Esophagus mucosa (tissue), 1 donor: ENCODE measurements around the gene ROR1. TPM values are rescaled to one million over a fixed set of nuclear protein-coding genes. Genes with fewer than 3 reads are reported as not detected.

Experiments used
- ATAC-seq: fragments of 200-7000 bp; cut with Tn5 transposase; one replicate; pipeline ENCODE4 v1.9.1; 2020
- total RNA-seq: library from RNA; stranded (reverse); gene quantifications from one replicate; pipeline ENCODE4 v1.2.4, GENCODE V29; 2023
- donor health status: DM: yes; HTN: yes; CAD: no.

Gene ROR1
- 4.4 TPM for total RNA-seq

- peak; percentile 96 for ATAC-seq
These were observed at the start of gene ROR1 for GRCh38 chr1:63773815-63774616. Gene ROR1 (plus strand): TSS chr1:63774017.

GRCh38 chr1:63724375-63724899 is 49.4 kb upstream of the ROR1 start:
- no peak for ATAC-seq

DNA sequence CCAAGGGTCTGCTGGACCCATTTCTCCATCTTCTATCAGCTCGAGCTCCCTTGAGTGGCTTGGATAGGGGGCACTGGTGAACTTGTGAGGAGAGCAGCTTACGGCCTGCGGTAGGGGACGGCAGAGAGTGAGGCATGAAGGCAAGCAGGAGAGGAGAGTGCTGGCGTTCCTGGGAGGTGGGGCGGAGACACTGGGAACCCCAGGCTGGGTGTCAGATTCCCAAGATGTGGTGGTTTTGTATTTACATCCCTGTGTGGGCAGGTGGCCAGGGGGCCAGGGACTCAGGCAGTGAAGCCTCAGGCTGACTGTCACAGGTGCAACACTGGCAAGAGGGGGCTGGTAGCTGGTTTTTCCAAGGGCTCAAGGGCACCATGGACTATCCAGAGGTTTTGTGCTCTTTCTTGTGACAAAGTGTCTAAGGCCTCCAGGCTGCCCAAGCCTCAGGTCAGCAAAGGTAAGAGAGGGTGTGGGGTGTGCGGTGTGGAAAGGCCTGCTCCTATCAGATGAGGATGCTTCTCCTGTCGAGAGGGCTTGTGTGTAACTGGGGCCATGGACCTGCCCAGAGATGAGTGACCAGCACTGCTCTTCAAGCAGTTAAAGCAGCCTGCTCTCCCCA is 45.1 kb upstream of the ROR1 start:
- ATAC-seq: no peak

DNA sequence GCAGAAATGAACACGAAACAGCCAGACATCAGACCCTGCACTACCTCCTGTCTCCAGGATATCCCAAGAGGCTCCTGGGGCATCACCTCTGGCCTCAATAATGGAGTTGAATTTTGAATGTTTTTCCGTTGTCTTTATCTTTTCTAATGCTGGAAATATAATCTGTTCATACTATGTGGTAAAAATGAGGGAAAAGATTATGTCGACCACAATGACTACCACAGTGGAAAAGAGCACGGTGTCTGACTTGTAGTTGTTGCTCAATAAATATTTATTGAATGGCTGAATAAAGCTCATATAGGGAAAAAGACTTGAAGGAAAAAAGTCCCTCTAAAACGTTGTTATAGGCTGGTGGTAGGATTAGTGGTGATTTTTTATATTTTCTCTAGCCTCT is 44.6 kb upstream of the ROR1 start:
- ATAC-seq: no peak

DNA sequence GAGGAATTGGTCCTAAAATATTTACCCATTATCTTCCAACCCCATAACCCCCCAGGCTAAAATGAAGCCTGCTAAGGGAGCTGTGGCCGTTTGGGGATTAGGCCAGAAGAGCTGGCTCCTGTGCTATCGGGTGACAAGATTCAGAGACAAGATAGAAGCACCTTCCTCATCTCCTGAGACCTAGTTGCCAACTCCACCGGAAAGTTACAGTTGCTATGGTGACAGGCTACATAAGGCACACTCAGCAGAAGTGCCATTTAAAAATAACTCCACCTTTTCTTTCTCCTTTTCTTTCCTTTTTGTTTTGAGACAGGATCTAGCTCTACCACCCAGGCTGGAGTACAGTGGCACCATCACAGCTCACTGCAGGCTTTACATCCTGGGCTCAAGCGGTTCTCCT is 43.6 kb upstream of the ROR1 start:
- ATAC-seq: no peak

DNA sequence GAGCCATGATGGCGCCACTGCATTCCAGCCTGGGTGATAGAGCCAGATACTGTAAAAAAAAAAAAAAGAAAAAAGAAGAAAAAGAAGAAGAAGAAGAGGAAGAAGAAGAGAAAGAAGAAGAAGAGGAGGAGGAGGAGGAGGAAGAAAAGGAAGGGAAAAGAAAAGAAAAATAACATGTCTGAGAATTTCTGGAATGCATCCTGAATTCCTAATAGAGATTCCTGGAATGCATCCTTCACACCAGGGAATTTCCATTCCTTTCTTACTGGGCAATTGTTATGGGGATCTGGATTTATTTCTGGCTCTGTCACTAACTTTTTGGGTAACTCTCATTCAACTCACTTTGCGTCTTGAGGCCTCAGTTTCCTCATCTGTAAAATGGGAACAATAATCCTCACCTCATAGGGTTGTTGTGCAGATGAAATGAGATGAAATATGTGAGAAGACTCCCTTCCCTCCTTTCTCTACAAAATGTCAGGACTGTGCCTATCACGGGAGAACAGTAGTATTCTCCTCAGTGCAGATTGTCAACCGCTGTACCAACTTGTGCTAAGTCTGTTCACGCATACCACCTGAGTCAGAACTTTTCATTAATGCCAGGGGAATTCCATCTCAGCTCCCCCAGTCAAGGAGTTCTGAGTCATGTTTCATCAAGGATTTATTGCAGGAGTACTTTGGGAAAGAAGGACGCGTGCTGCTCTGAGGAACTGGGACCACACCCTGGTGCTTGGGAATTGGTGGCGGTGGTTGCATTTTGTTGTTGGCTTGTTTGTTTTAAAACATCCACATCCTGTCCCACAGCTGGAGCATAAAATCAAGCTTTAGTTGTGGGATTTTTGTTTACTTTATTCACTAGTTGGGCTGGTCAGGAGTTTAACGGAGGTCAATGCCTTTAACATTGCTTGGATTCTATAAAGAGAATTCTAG is 42.4 kb upstream of the ROR1 start:
- peak; percentile 77 for ATAC-seq

GRCh38 chr1:63732666-63733065 is 41.2 kb upstream of the ROR1 start:
- no peak for ATAC-seq

- ATAC-seq: no peak
These were observed 35.0 kb upstream of the ROR1 start for GRCh38 chr1:63738772-63739171.

- ATAC-seq: no peak
These were observed 34.4 kb upstream of the ROR1 start for GRCh38 chr1:63739452-63739851.

GRCh38 chr1:63740432-63740831 is 33.4 kb upstream of the ROR1 start:
- peak; percentile 99 for ATAC-seq

DNA sequence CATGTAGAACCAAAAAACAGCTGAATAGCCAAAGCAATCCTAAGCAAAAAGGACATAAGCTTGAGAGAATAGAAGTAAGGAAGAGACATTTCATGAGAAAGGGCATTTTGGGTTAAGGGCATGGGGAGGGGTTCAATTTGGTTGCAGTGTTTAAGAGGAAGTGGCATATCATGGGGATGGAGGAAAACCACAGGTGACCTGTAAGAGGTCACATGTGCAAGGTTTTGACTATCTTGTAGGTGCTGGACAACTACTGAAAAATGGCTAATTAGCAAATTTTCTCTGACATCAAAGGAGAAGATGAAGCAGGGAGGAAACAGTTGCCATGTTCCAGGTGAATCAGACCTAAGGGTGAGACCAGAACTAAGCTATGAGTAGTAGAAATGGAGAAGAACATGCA is 31.3 kb upstream of the ROR1 start:
- no peak for ATAC-seq

- ATAC-seq: no peak
These were observed 30.0 kb upstream of the ROR1 start for GRCh38 chr1:63743781-63744180.

GRCh38 chr1:63746129-63746864 is 27.5 kb upstream of the ROR1 start:
- ATAC-seq: peak; percentile 32

GRCh38 chr1:63747445-63747844 is 26.4 kb upstream of the ROR1 start:
- no peak for ATAC-seq

- ATAC-seq: no peak
These were observed 25.7 kb upstream of the ROR1 start for GRCh38 chr1:63748046-63748580.

DNA sequence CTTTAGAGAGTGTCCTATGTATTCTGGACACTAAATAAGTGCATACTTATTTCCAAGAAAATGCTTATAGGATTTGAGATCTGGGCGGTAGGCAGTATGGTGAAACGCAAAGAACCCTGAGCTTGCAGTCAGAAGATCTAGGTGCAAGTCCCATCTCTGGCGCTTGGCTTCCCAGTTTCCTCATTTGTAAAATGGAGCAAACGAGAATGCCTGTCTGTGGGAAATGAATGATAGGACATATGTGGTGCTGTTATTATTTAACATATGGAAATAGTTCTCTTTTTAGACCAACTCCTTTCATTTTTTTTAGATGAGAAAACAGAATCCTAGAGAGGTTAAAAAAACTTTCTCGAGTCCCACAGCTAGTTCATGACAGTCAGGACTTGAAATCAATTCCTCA is 25.2 kb upstream of the ROR1 start:
- no peak for ATAC-seq

GRCh38 chr1:63750721-63751120 is 23.1 kb upstream of the ROR1 start:
- no peak for ATAC-seq

DNA sequence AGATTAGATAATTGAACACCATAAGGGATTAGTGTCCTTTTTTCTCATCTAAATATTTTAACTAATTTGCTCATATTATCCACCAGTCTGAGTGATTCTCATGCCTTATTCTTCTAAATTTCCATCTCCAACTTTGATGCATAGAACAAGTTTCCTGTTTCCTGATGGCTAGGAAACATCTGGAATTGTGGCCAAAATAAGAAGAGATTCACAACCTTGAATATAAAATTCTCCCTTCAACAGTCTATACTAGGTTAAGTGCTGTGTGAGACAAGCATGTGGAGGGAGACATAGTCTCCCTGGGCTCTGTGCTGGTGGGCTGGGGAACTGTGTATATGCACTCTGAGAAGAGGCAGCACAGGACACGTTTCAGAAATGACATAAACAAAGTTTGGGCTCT is 21.6 kb upstream of the ROR1 start:
- no peak for ATAC-seq

DNA sequence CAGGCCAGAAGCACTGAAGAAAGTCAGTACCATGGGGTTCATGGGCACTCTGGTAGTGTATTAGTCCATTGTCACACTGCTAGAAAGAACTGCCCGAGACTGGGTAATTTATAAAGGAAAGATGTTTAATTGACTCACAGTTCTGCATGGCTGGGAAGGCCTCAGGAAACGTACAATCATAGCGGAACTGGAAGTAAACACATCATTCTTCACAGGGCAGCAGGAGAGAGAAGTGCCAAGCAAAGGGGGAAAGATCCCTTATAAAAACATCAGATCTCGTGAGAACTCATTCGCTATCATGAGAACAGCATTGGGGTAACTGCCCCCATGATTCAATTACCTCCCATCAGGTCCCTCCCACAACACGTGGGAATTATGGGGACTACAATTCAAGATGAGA is 20.2 kb upstream of the ROR1 start:
- ATAC-seq: no peak

- ATAC-seq: no peak
These were observed 17.0 kb upstream of the ROR1 start for GRCh38 chr1:63756839-63757238.

DNA sequence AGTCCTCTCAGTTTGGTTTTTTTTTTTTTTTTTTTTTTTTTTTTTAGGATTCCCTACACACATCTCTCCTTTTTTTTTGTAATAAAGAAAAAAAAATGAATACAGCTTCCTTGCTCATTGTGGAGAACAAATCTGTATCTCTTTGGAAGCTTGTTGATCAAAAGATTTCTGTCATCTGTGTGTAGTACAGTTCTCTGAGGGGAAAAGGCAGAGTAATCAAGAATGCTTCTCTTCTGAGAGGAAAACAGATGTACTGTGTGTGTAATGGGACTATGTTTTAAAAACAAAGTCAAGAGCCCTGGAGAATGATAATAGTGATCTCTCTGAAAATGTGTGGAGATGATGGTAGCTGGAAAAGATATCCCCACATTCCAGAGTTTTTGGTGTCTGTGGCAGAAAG is 16.5 kb upstream of the ROR1 start:
- no peak for ATAC-seq

DNA sequence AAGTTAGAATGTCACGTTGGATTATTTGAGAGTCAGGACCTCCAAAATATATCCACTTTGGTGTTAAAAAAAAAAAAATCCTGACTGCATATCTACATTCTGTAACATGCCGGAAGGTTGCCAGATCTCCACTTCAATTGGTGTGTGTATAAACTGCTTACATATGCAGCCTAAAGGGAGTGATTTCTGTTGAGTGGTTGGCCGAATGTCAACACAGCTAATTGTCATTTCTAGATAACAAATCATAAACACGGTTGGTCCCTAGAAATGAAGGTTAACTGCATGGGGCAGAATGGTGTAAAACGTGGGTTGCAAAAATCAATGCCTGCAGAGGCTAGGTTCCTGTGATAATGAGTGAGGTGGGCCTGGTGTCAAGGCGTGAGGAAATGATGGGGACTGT is 15.0 kb upstream of the ROR1 start:
- no peak for ATAC-seq
